BLaER1 treated with 17β-estradiol and CSF1 and Interleukin-3, amounts not matched to agents 10 nM and 100 nM (cell line): ENCODE results near the gene PNPLA6.

ENCODE experiments used
- H3K27ac ChIP-seq, 11 experiments: shearing (Covaris generic); formaldehyde crosslinking; 2 replicates each; pipeline ENCODE4 v1.8.1; 2022
- H3K27me3 ChIP-seq, 11 experiments: shearing (Covaris generic); formaldehyde crosslinking; 2 replicates each; pipeline ENCODE4 v1.8.1; 2022
- H3K36me3 ChIP-seq, 11 experiments: shearing (Covaris generic); formaldehyde crosslinking; 2 replicates each; pipeline ENCODE4 v1.8.1; 2022
- H3K4me1 ChIP-seq, 10 experiments: shearing (Covaris generic); formaldehyde crosslinking; 2 replicates each; pipeline ENCODE4 v1.8.1; 2022
- H3K4me2 ChIP-seq, 11 experiments: shearing (Covaris generic); formaldehyde crosslinking; 2 replicates each; pipeline ENCODE4 v1.8.1; 2022
- H3K4me3 ChIP-seq, 10 experiments: shearing (Covaris generic); formaldehyde crosslinking; 2 replicates each; pipeline ENCODE4 v1.8.1; 2022
- H3K9ac ChIP-seq, 11 experiments: shearing (Covaris generic); formaldehyde crosslinking; 2 replicates each; pipeline ENCODE4 v1.8.1; 2022
- H3K9me3 ChIP-seq, 11 experiments: shearing (Covaris generic); formaldehyde crosslinking; replicated peaks in 1 of 11; 2 replicates each; pipeline ENCODE4 v1.8.1; 2022
- H4K20me1 ChIP-seq, 11 experiments: shearing (Covaris generic); formaldehyde crosslinking; 2 replicates each; pipeline ENCODE4 v1.8.1; 2022
- Cebpa-rat ChIP-seq, 11 experiments: shearing (Covaris generic); IDR thresholded peaks; 2 replicates each; pipeline ENCODE4 v1.8.1; 2022

The PNPLA6 gene

DNA sequence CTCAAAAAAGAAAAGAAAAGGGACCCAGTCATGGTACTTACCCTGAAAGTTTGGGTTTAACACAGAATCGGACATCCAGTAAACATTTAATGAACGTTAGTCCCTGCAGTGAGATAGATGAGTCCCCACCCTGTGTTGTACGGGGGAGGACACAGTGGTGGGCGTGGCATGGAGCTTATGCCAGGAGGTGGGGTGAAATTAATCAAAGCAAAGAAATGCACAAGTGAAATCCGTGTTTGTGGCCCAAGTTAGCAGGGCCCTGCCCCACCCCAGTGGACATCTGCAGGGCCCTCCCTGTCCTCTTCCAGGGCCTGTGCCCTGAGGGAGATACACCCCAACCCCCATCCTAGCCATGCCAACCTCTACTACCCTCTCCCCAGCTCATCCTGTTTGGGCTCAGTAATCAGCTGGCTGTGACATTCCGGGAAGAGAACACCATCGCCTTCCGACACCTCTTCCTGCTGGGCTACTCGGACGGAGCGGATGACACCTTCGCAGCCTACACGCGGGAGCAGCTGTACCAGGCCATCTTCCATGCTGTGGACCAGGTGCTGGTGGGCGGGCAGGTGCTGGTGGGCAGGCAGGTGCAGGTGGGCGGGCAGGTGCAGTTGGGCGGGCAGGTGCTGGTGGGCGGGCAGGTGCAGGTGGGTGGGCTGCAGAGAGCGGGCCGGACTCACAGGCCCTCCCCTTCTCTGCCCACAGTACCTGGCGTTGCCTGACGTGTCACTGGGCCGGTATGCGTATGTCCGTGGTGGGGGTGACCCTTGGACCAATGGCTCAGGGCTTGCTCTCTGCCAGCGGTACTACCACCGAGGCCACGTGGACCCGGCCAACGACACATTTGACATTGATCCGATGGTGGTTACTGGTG, 9.2 kb upstream of the PNPLA6 start:
- H3K4me3 ChIP-seq = no peak overlapping the region
- no peak for TF ChIP-seq Cebpa-rat (IDR thresholded peaks at IDR 0.05)

DNA sequence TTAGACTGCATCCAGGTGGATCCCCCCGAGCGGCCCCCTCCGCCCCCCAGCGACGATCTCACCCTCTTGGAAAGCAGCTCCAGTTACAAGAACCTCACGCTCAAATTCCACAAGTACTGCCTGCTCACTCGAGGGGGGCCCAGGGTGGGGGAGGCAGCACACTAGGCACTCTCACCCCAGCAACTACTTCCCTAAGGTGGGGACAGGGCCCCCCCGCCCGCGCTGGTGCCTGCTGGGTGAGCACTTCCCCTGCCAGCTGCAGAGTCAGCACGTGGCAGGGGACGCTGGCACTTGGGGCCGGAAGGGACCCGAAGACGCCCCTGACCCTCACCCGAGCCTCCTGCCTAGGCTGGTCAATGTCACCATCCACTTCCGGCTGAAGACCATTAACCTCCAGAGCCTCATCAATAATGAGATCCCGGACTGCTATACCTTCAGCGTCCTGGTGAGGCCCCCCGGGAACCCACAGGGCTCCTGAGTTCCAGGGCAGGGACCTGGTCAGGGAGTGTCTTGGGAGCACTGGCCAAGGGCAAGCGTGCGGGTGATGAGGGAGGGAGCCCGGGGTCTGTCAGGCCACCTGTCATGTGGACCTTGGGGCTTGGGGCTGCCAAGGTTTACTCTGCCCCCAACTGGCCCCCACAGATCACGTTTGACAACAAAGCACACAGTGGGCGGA, 7.9 kb upstream of the PNPLA6 start:
- no peak for TF ChIP-seq Cebpa-rat (IDR thresholded peaks at IDR 0.05)
- Histone ChIP-seq H4K20me1 (peaks cover 0 to 41% (median 0%) of the 10 kb centered on the region in 11 experiments; a peak in 5 of 22 replicates), H3K27ac (peak overlapping the region in 2 of 11 experiments; percentile 10 to 16; a peak in 3 of 22 replicates), H3K4me1 (peaks cover 10 to 51% (median 14%) of the 10 kb centered on the region in 10 experiments), H3K27me3 (no peaks in the 10 kb centered on the region), H3K9ac (peak overlapping the region in 4 of 11 experiments; percentile 15 to 50 (median 18); a peak in 3 of 22 replicates), H3K36me3 (peaks cover 4 to 88% (median 56%) of the 10 kb centered on the region in 11 experiments; a peak in 17 of 22 replicates), H3K9me3 (no peaks in the 10 kb centered on the region), H3K4me3 (no peak overlapping the region), H3K4me2 (peak overlapping the region in 3 of 11 experiments; percentile 62 to 74 (median 63); a peak in 6 of 22 replicates)

More for the DNA sequence above, 9.2 kb upstream of the PNPLA6 start:
- H4K20me1 ChIP-seq = peaks cover 0 to 41% (median 0%) of the 10 kb centered on the region in 11 experiments; a peak in 5 of 22 replicates
- H3K36me3 ChIP-seq = peaks cover 4 to 74% (median 50%) of the 10 kb centered on the region in 11 experiments; a peak in 17 of 22 replicates
- no peaks in the 10 kb centered on the region for H3K9me3 ChIP-seq
- peak overlapping the region in 2 of 11 experiments; percentile 62 to 74; a peak in 3 of 22 replicates for H3K4me2 ChIP-seq
- peak overlapping the region in 1 of 11 experiments; percentile 50; a peak in 1 of 22 replicates for H3K9ac ChIP-seq
- H3K4me1 ChIP-seq = peaks cover 17 to 59% (median 22%) of the 10 kb centered on the region in 10 experiments
- H3K27ac ChIP-seq = no peak overlapping the region
- H3K27me3 ChIP-seq = no peaks in the 10 kb centered on the region

- peaks cover 4 to 93% (median 61%) of the 10 kb centered on the region in 11 experiments; a peak in 17 of 22 replicates for H3K36me3 ChIP-seq
- peaks cover 0 to 41% (median 0%) of the 10 kb centered on the region in 11 experiments; a peak in 5 of 22 replicates for H4K20me1 ChIP-seq
- H3K27ac ChIP-seq = peak overlapping the region in 2 of 11 experiments; percentile 10 to 16; a peak in 1 of 22 replicates
- no peaks in the 10 kb centered on the region for H3K9me3 ChIP-seq
- H3K9ac ChIP-seq = peak overlapping the region in 2 of 11 experiments; percentile 17 to 50; a peak in 1 of 22 replicates
- H3K4me3 ChIP-seq = no peak overlapping the region
- peaks cover 6 to 55% (median 12%) of the 10 kb centered on the region in 10 experiments for H3K4me1 ChIP-seq
- TF ChIP-seq Cebpa-rat (IDR thresholded peaks at IDR 0.05) = no peak
- H3K27me3 ChIP-seq = no peaks in the 10 kb centered on the region
- H3K4me2 ChIP-seq = peak overlapping the region in 2 of 11 experiments; percentile 62 to 74; a peak in 3 of 22 replicates
These were observed 7.4 kb upstream of the PNPLA6 start for GRCh38 chr19:7528192-7528519.

DNA sequence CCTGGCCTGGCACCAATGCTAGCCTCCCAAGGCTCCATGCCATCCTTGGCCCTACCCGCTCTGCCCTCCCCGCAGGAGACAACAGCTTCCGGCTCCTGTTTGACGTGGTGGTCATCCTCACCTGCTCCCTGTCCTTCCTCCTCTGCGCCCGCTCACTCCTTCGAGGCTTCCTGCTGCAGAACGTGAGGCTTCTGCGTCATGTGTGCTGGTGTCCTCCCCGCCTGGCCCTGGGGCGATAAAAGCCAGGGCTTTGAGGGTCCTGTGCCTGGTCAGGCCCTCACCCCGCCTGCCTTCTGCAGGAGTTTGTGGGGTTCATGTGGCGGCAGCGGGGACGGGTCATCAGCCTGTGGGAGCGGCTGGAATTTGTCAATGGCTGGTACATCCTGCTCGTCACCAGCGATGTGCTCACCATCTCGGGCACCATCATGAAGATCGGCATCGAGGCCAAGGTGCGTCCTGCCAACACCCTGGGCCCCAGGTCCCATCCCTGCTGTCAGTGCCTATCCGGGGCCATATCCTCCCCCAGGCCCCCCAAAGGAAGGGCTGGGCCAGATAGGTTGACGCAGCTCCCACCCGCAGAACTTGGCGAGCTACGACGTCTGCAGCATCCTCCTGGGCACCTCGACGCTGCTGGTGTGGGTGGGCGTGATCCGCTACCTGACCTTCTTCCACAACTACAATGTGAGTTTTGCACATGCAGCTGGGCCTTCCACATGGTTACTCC, 6.8 kb upstream of the PNPLA6 start:
- peaks cover 4 to 97% (median 63%) of the 10 kb centered on the region in 11 experiments; a peak in 17 of 22 replicates for H3K36me3 ChIP-seq
- H3K4me1 ChIP-seq = peaks cover 5 to 55% (median 12%) of the 10 kb centered on the region in 10 experiments; a peak in 19 of 20 replicates
- no peaks in the 10 kb centered on the region for H3K9me3 ChIP-seq
- peaks cover 0 to 38% (median 0%) of the 10 kb centered on the region in 11 experiments; a peak in 5 of 22 replicates for H4K20me1 ChIP-seq
- H3K4me2 ChIP-seq = no peak overlapping the region; a peak in 1 of 22 replicates
- 0 out of 22 replicates have a peak overlapping the region, but pooled peaks of 1 of the 11 experiments have one; percentile 50 for H3K9ac ChIP-seq
- TF ChIP-seq Cebpa-rat (IDR thresholded peaks at IDR 0.05) = no peak
- H3K27me3 ChIP-seq = no peaks in the 10 kb centered on the region
- H3K27ac ChIP-seq = no peak overlapping the region; a peak in 1 of 22 replicates
- H3K4me3 ChIP-seq = no peak overlapping the region

- no peak overlapping the region for H3K4me3 ChIP-seq
- peaks cover 0 to 33% (median 0%) of the 10 kb centered on the region in 11 experiments; a peak in 4 of 22 replicates for H4K20me1 ChIP-seq
- H3K9ac ChIP-seq = no peak overlapping the region
- TF ChIP-seq Cebpa-rat (IDR thresholded peaks at IDR 0.05) = no peak
- no peak overlapping the region for H3K27ac ChIP-seq
- H3K9me3 ChIP-seq = no peaks in the 10 kb centered on the region
- H3K27me3 ChIP-seq = no peaks in the 10 kb centered on the region
- H3K4me2 ChIP-seq = no peak overlapping the region
- H3K4me1 ChIP-seq = peaks cover 6 to 50% (median 10%) of the 10 kb centered on the region in 10 experiments; a peak in 18 of 20 replicates
- peaks cover 4 to 94% (median 63%) of the 10 kb centered on the region in 11 experiments; a peak in 17 of 22 replicates for H3K36me3 ChIP-seq
These were observed 6.3 kb upstream of the PNPLA6 start for GRCh38 chr19:7529246-7529600.

DNA sequence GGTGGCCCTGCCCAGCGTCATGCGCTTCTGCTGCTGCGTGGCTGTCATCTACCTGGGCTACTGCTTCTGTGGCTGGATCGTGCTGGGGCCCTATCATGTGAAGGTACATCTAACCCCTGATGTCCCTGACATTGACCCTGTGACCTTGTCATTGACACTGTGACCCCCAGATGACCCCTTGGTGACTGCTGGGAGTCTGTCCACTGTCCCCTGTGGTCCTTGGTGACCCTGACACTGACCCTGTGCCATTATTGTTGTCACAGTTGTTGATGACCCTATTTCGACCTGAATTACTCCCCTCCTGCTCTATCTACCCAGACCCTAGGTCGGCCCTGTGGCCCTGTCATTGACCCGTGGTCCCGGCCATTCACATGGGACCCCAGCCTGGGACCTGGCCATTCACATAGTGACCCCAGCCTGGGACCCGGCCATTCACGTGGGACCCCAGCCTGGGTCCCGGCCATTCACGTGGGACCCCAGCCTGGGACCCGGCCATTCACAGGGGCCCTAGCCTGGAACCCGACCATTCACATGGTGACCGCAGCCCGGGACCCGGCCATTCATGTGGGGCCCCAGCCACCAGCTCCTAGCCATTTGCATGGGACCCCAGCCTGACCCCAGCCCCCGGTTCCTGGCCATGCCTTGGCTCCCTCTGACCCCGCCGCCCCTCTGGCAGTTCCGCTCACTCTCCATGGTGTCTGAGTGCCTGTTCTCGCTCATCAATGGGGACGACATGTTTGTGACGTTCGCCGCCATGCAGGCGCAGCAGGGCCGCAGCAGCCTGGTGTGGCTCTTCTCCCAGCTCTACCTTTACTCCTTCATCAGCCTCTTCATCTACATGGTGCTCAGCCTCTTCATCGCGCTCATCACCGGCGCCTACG, 5.7 kb upstream of the PNPLA6 start:
- H3K4me2 ChIP-seq = no peak overlapping the region
- H4K20me1 ChIP-seq = peaks cover 0 to 27% (median 0%) of the 10 kb centered on the region in 11 experiments; a peak in 4 of 22 replicates
- TF ChIP-seq Cebpa-rat (IDR thresholded peaks at IDR 0.05) = no peak
- H3K36me3 ChIP-seq = peaks cover under 1 to 87% (median 63%) of the 10 kb centered on the region in 11 experiments; a peak in 17 of 22 replicates
- H3K27me3 ChIP-seq = no peaks in the 10 kb centered on the region
- no peak overlapping the region for H3K4me3 ChIP-seq
- H3K4me1 ChIP-seq = peaks cover 6 to 44% (median 16%) of the 10 kb centered on the region in 10 experiments; a peak in 18 of 20 replicates
- H3K9me3 ChIP-seq = no peaks in the 10 kb centered on the region
- no peak overlapping the region for H3K27ac ChIP-seq
- H3K9ac ChIP-seq = no peak overlapping the region

- H4K20me1 ChIP-seq = peaks cover 0 to 7% (median 0%) of the 10 kb centered on the region in 11 experiments; a peak in 3 of 22 replicates
- no peaks in the 10 kb centered on the region for H3K27me3 ChIP-seq
- peak overlapping the region; percentile 78 to 92 (median 84); a peak in 18 of 20 replicates for H3K4me3 ChIP-seq
- peaks cover 11 to 67% (median 40%) of the 10 kb centered on the region in 11 experiments; a peak in 19 of 22 replicates for H3K36me3 ChIP-seq
- no peaks in the 10 kb centered on the region for H3K9me3 ChIP-seq
- TF ChIP-seq Cebpa-rat (IDR thresholded peaks at IDR 0.05) = no peak
- H3K27ac ChIP-seq = peak overlapping the region in 9 of 11 experiments; percentile 41 to 75 (median 67); a peak in 18 of 22 replicates
- H3K4me1 ChIP-seq = peaks cover 18 to 34% (median 29%) of the 10 kb centered on the region in 10 experiments
- H3K9ac ChIP-seq = peak overlapping the region; percentile 53 to 83 (median 80); a peak in 20 of 22 replicates
- H3K4me2 ChIP-seq = peak overlapping the region; percentile 81 to 100 (median 98)
These were observed 2.1 kb upstream of the PNPLA6 start for GRCh38 chr19:7533281-7533885.
